SK-N-SH treated with all-trans-retinoic acid at 6 μM for 48 hours (cell line): ENCODE measurements around the gene RBMS1.

Experiments used
- ATAC-seq: fragments of 200-7000 bp; cut with Tn5 transposase; 3 replicates; pipeline ENCODE4 v1.9.1; 2020; ENCODE audit warnings: mild to moderate bottlenecking, moderate library complexity
- ARNTL ChIP-seq: fragments of 450-650 bp; formaldehyde crosslinking; IDR thresholded peaks from 2 replicates; pipeline ENCODE4 v1.5.0; 2020; ENCODE audit warnings: low read depth, mild to moderate bottlenecking, moderate library complexity, borderline replicate concordance
- BACH2 ChIP-seq: fragments of 250-450 bp; sonication (Bioruptor Pico); IDR thresholded peaks from 2 replicates; pipeline ENCODE4 v1.9.0; 2021; ENCODE audit warnings: mild to moderate bottlenecking, borderline replicate concordance
- ESRRG ChIP-seq: fragments of 250-450 bp; sonication (Bioruptor Pico); IDR thresholded peaks from 2 replicates; pipeline ENCODE4 v1.6.1; 2021; ENCODE audit warnings: mild to moderate bottlenecking
- GLIS3 ChIP-seq: fragments of 250-450 bp; sonication (Bioruptor Pico); IDR thresholded peaks from 2 replicates; pipeline ENCODE4 v1.5.0; 2020; ENCODE audit warnings: mild to moderate bottlenecking, moderate library complexity
- ISL1 ChIP-seq: fragments of 250-450 bp; sonication (Bioruptor Pico); IDR thresholded peaks from 2 replicates; pipeline ENCODE4 v2.1.2; 2022; ENCODE audit warnings: mild to moderate bottlenecking, moderate library complexity
- OSR1 ChIP-seq: fragments of 250-450 bp; sonication (Bioruptor Pico); IDR thresholded peaks from 2 replicates; pipeline ENCODE4 v1.8.0; 2022; ENCODE audit warnings: moderate library complexity, mild to moderate bottlenecking, inconsistent platforms
- RARB ChIP-seq: fragments of 250-450 bp; sonication (Bioruptor Pico); IDR thresholded peaks from 2 replicates; pipeline ENCODE4 v1.8.0; 2021; ENCODE audit warnings: mild to moderate bottlenecking, moderate library complexity
- SNAI2 ChIP-seq: fragments of 250-450 bp; sonication (Bioruptor Pico); IDR thresholded peaks from 2 replicates; pipeline ENCODE4 v1.5.0; 2020; ENCODE audit warnings: mild to moderate bottlenecking, moderate library complexity
- ZC3H10 ChIP-seq: fragments of 250-450 bp; sonication (Bioruptor Pico); IDR thresholded peaks from 2 replicates; pipeline ENCODE4 v1.5.1; 2021; ENCODE audit warnings: mild to moderate bottlenecking, moderate library complexity
- ZFP3 ChIP-seq: fragments of 250-450 bp; sonication (Bioruptor Pico); IDR thresholded peaks from 2 replicates; pipeline ENCODE4 v1.5.0; 2020; ENCODE audit warnings: mild to moderate bottlenecking, moderate library complexity
- ZFP30 ChIP-seq: fragments of 450-650 bp; formaldehyde crosslinking; IDR thresholded peaks from 2 replicates; pipeline ENCODE4 v1.5.0; 2022; ENCODE audit warnings: mild to moderate bottlenecking, moderate library complexity
- ZNF565 ChIP-seq: fragments of 450-650 bp; formaldehyde crosslinking; conservative IDR thresholded peaks from 2 replicates; pipeline ENCODE4 v1.5.0; 2020; ENCODE audit warnings: low read depth, mild to moderate bottlenecking, moderate library complexity
- ZNF70 ChIP-seq: fragments of 450-650 bp; formaldehyde crosslinking; IDR thresholded peaks from 2 replicates; pipeline ENCODE4 v1.5.0; 2020; ENCODE audit warnings: mild to moderate bottlenecking, moderate library complexity
- ZNF8 ChIP-seq: fragments of 450-650 bp; formaldehyde crosslinking; IDR thresholded peaks from 2 replicates; pipeline ENCODE4 v1.5.0; 2020; ENCODE audit warnings: mild to moderate bottlenecking, moderate library complexity
- TF ChIP-seq, protein P1 (sequence below): fragments of 250-450 bp; sonication (Bioruptor Pico); IDR thresholded peaks from 2 replicates; pipeline ENCODE4 v1.5.1; 2020; ENCODE audit warnings: low read depth, mild to moderate bottlenecking, moderate library complexity
- TF ChIP-seq, protein P2 (sequence below): fragments of 250-450 bp; sonication (Bioruptor Pico); IDR thresholded peaks from 2 replicates; pipeline ENCODE4 v1.8.0; 2021; ENCODE audit warnings: low read depth, mild to moderate bottlenecking, moderate library complexity, borderline replicate concordance
- TF ChIP-seq, protein P3 (sequence below): fragments of 250-450 bp; sonication (Bioruptor Pico); IDR thresholded peaks from 2 replicates; pipeline ENCODE4 v1.5.1; 2021; ENCODE audit warnings: mild to moderate bottlenecking, moderate library complexity
- TF ChIP-seq, protein P4 (sequence below): fragments of 250-450 bp; sonication (Bioruptor Pico); IDR thresholded peaks from 2 replicates; pipeline ENCODE4 v1.8.0; 2020; ENCODE audit warnings: mild to moderate bottlenecking, moderate library complexity, borderline replicate concordance

The RBMS1 gene

DNA sequence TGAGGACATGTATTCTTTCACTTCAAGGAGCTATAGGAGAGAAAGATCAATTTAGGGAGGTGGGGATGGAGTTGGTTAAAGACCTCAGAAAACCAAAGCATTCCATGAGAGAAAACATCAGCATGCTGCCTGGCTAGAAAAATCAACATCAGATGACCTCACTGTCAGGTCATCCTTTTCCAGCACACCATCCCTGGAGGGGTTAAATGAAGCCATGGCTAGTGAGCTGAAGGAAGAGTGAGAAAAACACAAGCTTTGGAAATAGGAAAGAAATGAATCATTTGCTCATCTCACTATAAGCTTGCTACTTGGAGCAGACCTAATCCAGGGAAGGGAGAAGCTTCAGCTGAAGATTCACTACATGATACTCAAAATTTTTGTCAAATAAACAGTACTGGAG is 184.0 kb downstream of the RBMS1 start:
- TF ChIP-seq ZNF8 (CRISPR knock-in tag): no peak
- TF ChIP-seq, all 23 proteins: peak for 0
- ATAC-seq: peak; percentile 30

DNA sequence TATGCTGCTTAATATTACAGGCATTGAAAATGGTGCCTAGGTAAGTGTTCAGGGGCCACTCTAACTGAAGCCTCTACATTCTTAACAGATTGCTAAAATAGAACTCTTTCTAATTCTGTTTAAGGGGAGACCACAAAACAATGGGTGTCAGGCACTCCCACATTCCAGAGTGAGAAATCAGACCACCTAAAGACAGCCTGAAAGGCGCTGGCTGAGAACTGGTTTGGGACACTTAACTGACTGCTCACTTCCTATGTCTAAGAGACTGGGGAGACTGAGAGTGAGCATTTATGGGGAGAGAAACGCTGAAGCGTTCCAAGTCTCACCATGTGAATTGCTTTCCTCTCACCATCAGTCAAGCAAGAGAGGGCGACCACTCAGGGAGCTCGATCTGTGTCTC is 184.7 kb downstream of the RBMS1 start:
- ATAC-seq: peak; percentile 66
- TF ChIP-seq ESRRG (CRISPR knock-in tag): no peak
- TF ChIP-seq, protein P1, sequence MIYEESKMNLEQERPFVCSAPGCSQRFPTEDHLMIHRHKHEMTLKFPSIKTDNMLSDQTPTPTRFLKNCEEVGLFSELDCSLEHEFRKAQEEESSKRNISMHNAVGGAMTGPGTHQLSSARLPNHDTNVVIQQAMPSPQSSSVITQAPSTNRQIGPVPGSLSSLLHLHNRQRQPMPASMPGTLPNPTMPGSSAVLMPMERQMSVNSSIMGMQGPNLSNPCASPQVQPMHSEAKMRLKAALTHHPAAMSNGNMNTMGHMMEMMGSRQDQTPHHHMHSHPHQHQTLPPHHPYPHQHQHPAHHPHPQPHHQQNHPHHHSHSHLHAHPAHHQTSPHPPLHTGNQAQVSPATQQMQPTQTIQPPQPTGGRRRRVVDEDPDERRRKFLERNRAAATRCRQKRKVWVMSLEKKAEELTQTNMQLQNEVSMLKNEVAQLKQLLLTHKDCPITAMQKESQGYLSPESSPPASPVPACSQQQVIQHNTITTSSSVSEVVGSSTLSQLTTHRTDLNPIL (CRISPR knock-in tag): no peak
- no peak for TF ChIP-seq ZNF565 (CRISPR knock-in tag)
- no peak for TF ChIP-seq ZNF70 (CRISPR knock-in tag)
- no peak for TF ChIP-seq ZFP30 (CRISPR knock-in tag)
- no peak for TF ChIP-seq GLIS3 (CRISPR knock-in tag)
- TF ChIP-seq, all 23 proteins: peak for 0

GRCh38 chr2:160308476-160308875 is 185.1 kb downstream of the RBMS1 start:
- ATAC-seq: peak; percentile 12; the same call in 2 of the 3 replicates
- TF ChIP-seq, protein P2, sequence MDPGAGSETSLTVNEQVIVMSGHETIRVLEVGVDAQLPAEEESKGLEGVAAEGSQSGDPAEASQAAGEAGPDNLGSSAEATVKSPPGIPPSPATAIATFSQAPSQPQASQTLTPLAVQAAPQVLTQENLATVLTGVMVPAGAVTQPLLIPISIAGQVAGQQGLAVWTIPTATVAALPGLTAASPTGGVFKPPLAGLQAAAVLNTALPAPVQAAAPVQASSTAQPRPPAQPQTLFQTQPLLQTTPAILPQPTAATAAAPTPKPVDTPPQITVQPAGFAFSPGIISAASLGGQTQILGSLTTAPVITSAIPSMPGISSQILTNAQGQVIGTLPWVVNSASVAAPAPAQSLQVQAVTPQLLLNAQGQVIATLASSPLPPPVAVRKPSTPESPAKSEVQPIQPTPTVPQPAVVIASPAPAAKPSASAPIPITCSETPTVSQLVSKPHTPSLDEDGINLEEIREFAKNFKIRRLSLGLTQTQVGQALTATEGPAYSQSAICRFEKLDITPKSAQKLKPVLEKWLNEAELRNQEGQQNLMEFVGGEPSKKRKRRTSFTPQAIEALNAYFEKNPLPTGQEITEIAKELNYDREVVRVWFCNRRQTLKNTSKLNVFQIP (CRISPR knock-in tag): no peak
- TF ChIP-seq ZFP30 (CRISPR knock-in tag) (no peak), ZNF70 (CRISPR knock-in tag) (no peak), OSR1 (no peak)

GRCh38 chr2:160306985-160307384 is 186.6 kb downstream of the RBMS1 start:
- TF ChIP-seq BACH2 (CRISPR knock-in tag) (no peak), ZNF70 (CRISPR knock-in tag) (no peak), SNAI2 (CRISPR knock-in tag) (no peak)
- no peak for ATAC-seq

- no peak for TF ChIP-seq ARNTL (CRISPR knock-in tag)
- ATAC-seq: peak; percentile 19; the same call in 1 of the 3 replicates
Observed at GRCh38 chr2:160305081-160305750, 188.4 kb downstream of the RBMS1 start.

- no peak for TF ChIP-seq OSR1
- TF ChIP-seq GLIS3 (CRISPR knock-in tag): no peak
- TF ChIP-seq ZNF8 (CRISPR knock-in tag): no peak
- TF ChIP-seq, protein P3, sequence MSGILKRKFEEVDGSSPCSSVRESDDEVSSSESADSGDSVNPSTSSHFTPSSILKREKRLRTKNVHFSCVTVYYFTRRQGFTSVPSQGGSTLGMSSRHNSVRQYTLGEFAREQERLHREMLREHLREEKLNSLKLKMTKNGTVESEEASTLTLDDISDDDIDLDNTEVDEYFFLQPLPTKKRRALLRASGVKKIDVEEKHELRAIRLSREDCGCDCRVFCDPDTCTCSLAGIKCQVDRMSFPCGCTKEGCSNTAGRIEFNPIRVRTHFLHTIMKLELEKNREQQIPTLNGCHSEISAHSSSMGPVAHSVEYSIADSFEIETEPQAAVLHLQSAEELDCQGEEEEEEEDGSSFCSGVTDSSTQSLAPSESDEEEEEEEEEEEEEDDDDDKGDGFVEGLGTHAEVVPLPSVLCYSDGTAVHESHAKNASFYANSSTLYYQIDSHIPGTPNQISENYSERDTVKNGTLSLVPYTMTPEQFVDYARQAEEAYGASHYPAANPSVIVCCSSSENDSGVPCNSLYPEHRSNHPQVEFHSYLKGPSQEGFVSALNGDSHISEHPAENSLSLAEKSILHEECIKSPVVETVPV (CRISPR knock-in tag): no peak
- TF ChIP-seq, protein P2 (CRISPR knock-in tag): no peak
- no peak for TF ChIP-seq ZFP3 (CRISPR knock-in tag)
- TF ChIP-seq RARB (CRISPR knock-in tag): no peak
Observed at GRCh38 chr2:160303527-160303926, 190.1 kb downstream of the RBMS1 start.

GRCh38 chr2:160303076-160303475 is 190.5 kb downstream of the RBMS1 start:
- ATAC-seq: no peak
- TF ChIP-seq ESRRG (CRISPR knock-in tag) (no peak), ISL1 (no peak), ZFP30 (CRISPR knock-in tag) (no peak), ZC3H10 (no peak)
- TF ChIP-seq, protein P4, sequence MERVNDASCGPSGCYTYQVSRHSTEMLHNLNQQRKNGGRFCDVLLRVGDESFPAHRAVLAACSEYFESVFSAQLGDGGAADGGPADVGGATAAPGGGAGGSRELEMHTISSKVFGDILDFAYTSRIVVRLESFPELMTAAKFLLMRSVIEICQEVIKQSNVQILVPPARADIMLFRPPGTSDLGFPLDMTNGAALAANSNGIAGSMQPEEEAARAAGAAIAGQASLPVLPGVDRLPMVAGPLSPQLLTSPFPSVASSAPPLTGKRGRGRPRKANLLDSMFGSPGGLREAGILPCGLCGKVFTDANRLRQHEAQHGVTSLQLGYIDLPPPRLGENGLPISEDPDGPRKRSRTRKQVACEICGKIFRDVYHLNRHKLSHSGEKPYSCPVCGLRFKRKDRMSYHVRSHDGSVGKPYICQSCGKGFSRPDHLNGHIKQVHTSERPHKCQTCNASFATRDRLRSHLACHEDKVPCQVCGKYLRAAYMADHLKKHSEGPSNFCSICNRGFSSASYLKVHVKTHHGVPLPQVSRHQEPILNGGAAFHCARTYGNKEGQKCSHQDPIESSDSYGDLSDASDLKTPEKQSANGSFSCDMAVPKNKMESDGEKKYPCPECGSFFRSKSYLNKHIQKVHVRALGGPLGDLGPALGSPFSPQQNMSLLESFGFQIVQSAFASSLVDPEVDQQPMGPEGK: no peak
- TF ChIP-seq, protein P1 (CRISPR knock-in tag): no peak

More at GRCh38 chr2:160303527-160303926, 190.1 kb downstream of the RBMS1 start:
- no peak for ATAC-seq
